ENCODE measurements around the gene FERMT2.

GRCh38 chr14:52948039-52948438 is 2.8 kb downstream of the FERMT2 start:
- TF ChIP-seq KLF10 (CRISPR knock-in tag; IDR thresholded peaks at IDR 0.05): no peak
- no peak for TF ChIP-seq CTCF (IDR thresholded peaks at IDR 0.05 in 2 of 3, conservative IDR thresholded peaks at IDR 0.05 in 1 of 3; ENCODE audit: insufficient read depth in 2 of 3, low read depth in 1 of 3, low read length in 3 of 3)
- no peak for TF ChIP-seq RAD21 (CRISPR knock-in tag; conservative IDR thresholded peaks at IDR 0.05 in 1 of 2, IDR thresholded peaks at IDR 0.05 in 1 of 2)

All from K562 (cell line).